GM23338 (cell line): ENCODE results near the gene FARS2. TPM values are rescaled to one million over a fixed set of nuclear protein-coding genes. Genes with fewer than 3 reads are reported as not detected.

Source experiments
- ATAC-seq: fragments of 200-7000 bp; cut with Tn5 transposase; 3 replicates; pipeline ENCODE4 v1.9.1; 2020
- DNase-seq: peaks from one replicate; pipeline ENCODE4 v3.0.0-alpha.2; 2015; ENCODE audit warnings: low spot score
- H2AFZ ChIP-seq: fragments of 200-600 bp; sonication (generic); 2 replicates; pipeline ENCODE4 v1.8.0; 2016; ENCODE audit warnings: antibody characterized with exemption, mild to moderate bottlenecking, moderate library complexity
- H3F3A ChIP-seq: fragments of 200-600 bp; sonication (generic); replicated peaks from 2 replicates; pipeline ENCODE4 v1.8.0; 2017; ENCODE audit warnings: antibody characterized with exemption, mixed run types, low read depth
- H3K27ac ChIP-seq: fragments of 200-600 bp; sonication (generic); 2 replicates; pipeline ENCODE4 v1.6.1; 2016; ENCODE audit warnings: low read depth
- H3K27me3 ChIP-seq: fragments of 200-600 bp; sonication (generic); 2 replicates; pipeline ENCODE4 v1.8.0; 2016; ENCODE audit warnings: mild to moderate bottlenecking, mixed run types, moderate library complexity; ENCODE audit not compliant: insufficient read depth
- H3K36me3 ChIP-seq: fragments of 200-600 bp; sonication (generic); 2 replicates; pipeline ENCODE4 v1.8.0; 2016; ENCODE audit warnings: mild to moderate bottlenecking; ENCODE audit not compliant: insufficient read depth
- H3K4me1 ChIP-seq: fragments of 200-600 bp; sonication (generic); 2 replicates; pipeline ENCODE4 v1.8.0; 2016; ENCODE audit warnings: mild to moderate bottlenecking, moderate library complexity; ENCODE audit not compliant: insufficient read depth
- H3K4me2 ChIP-seq: fragments of 200-600 bp; sonication (generic); 2 replicates; pipeline ENCODE4 v1.7.1; 2017; ENCODE audit warnings: mixed run types
- H3K4me3 ChIP-seq: fragments of 200-600 bp; sonication (generic); 2 replicates; pipeline ENCODE4 v1.6.1; 2016; ENCODE audit warnings: mixed run types
- H3K79me2 ChIP-seq: fragments of 200-600 bp; sonication (generic); replicated peaks from 2 replicates; pipeline ENCODE4 v1.8.0; 2017; ENCODE audit warnings: mild to moderate bottlenecking; ENCODE audit not compliant: insufficient read depth
- H3K9me2 ChIP-seq: fragments of 200-600 bp; sonication (generic); 2 replicates; pipeline ENCODE4 v1.8.0; 2017; ENCODE audit not compliant: insufficient read depth
- H4K20me1 ChIP-seq: fragments of 200-600 bp; sonication (generic); replicated peaks from 2 replicates; pipeline ENCODE4 v1.8.0; 2017; ENCODE audit warnings: mild to moderate bottlenecking; ENCODE audit not compliant: insufficient read depth
- H3K27ac Mint-ChIP-seq: 2 replicates; pipeline ENCODE4 v1.8.0; 2020; ENCODE audit warnings: inconsistent platforms, mild to moderate bottlenecking, moderate library complexity, mixed read lengths
- H3K27me3 Mint-ChIP-seq: 3 replicates; pipeline ENCODE4 v1.8.0; 2022; ENCODE audit warnings: low read depth, mild to moderate bottlenecking, moderate library complexity, mixed read lengths, inconsistent platforms; ENCODE audit not compliant: insufficient read depth, poor library complexity
- H3K36me3 Mint-ChIP-seq: 3 replicates; pipeline ENCODE4 v1.8.0; 2021; ENCODE audit warnings: low read depth, mild to moderate bottlenecking, inconsistent platforms, moderate library complexity, mixed read lengths
- H3K4me1 Mint-ChIP-seq: 3 replicates; pipeline ENCODE4 v1.8.0; 2020; ENCODE audit warnings: mild to moderate bottlenecking, inconsistent platforms, mixed read lengths
- H3K4me3 Mint-ChIP-seq: 3 replicates; pipeline ENCODE4 v1.8.0; 2021; ENCODE audit warnings: moderate library complexity, mild to moderate bottlenecking, inconsistent platforms, mixed read lengths
- H3K9me3 Mint-ChIP-seq: 3 replicates; pipeline ENCODE4 v1.8.0; 2020; ENCODE audit warnings: moderate library complexity, mild to moderate bottlenecking, inconsistent platforms, mixed read lengths
- EZH2 ChIP-seq: fragments of 200-600 bp; sonication (generic); IDR thresholded peaks from one replicate; pipeline ENCODE4 v1.8.0; 2017; ENCODE audit warnings: antibody characterized with exemption, mild to moderate bottlenecking, low read depth; ENCODE audit not compliant: unreplicated experiment
- EZH2phosphoT487 ChIP-seq: fragments of 200-600 bp; sonication (generic); IDR thresholded peaks from one replicate; pipeline ENCODE4 v1.8.1; 2018; ENCODE audit warnings: antibody characterized with exemption; ENCODE audit not compliant: unreplicated experiment
- JUNB ChIP-seq: IDR thresholded peaks from one replicate; pipeline ENCODE4 v1.6.1; 2016; ENCODE audit warnings: antibody characterized with exemption; ENCODE audit not compliant: unreplicated experiment
- NANOG ChIP-seq: IDR thresholded peaks from 2 replicates; pipeline ENCODE4 v1.6.1; 2016; ENCODE audit warnings: antibody characterized with exemption, borderline replicate concordance
- POLR2AphosphoS5 ChIP-seq: IDR thresholded peaks from 2 replicates; pipeline ENCODE4 v1.6.1; 2016; ENCODE audit warnings: antibody characterized with exemption, low read depth
- REST ChIP-seq: IDR thresholded peaks from one replicate; pipeline ENCODE4 v1.6.1; 2018; ENCODE audit warnings: antibody characterized with exemption; ENCODE audit not compliant: unreplicated experiment
- STAT1 ChIP-seq: IDR thresholded peaks from one replicate; pipeline ENCODE4 v1.6.1; 2016; ENCODE audit warnings: antibody characterized with exemption; ENCODE audit not compliant: unreplicated experiment
- ZNF114 ChIP-seq: fragments of 250-450 bp; sonication (Bioruptor Pico); IDR thresholded peaks from 2 replicates; pipeline ENCODE4 v1.5.0; 2020; ENCODE audit warnings: mild to moderate bottlenecking, moderate library complexity
- ZNF462 ChIP-seq: fragments of 250-450 bp; sonication (Bioruptor Pico); IDR thresholded peaks from 2 replicates; pipeline ENCODE4 v1.5.0; 2020; ENCODE audit warnings: mild to moderate bottlenecking, moderate library complexity
- polyA plus RNA-seq: library from polyadenylated mRNA; unstranded; fragments of >200 nt; fragmentation: Nextera tagmentation; extraction: Ambion mirVana; gene quantifications from 2 replicates; pipeline ENCODE4 v1.2.1, GENCODE V29; 2016
- total RNA-seq: library from RNA; depleted of rRNA; stranded (reverse); fragments of >200 nt; shearing (Covaris generic); gene quantifications from 2 replicates; pipeline ENCODE4 v1.2.3, GENCODE V29; 2014

Gene FARS2
- total and polyA plus RNA-seq, 2 experiments from 2014 or later = 7.6 to 19.0 TPM

- Histone ChIP-seq H3K4me1 (peaks cover 13% of the 10 kb centered on the region), H3K27me3 (no peaks in the 10 kb centered on the region), H3K9me2 (no peaks in the 10 kb centered on the region), H3K79me2 (peaks cover 3% of the 10 kb centered on the region), H3K4me3 (no peak overlapping the region), H4K20me1 (no peaks in the 10 kb centered on the region), H3K4me2 (no peak overlapping the region), H2AFZ (no peak overlapping the region), H3K36me3 (peaks cover 3% of the 10 kb centered on the region; the same call in 1 of the 2 replicates), H3K27ac (no peak overlapping the region), H3F3A (no peaks in the 10 kb centered on the region)
- Mint-ChIP-seq H3K9me3 (peaks cover 24% of the 10 kb centered on the region), H3K4me1 (peaks cover 24% of the 10 kb centered on the region), H3K4me3 (no peak overlapping the region), H3K27ac (no peak overlapping the region), H3K27me3 (peaks cover 2% of the 10 kb centered on the region), H3K36me3 (peaks cover 22% of the 10 kb centered on the region)
- ATAC-seq (no peak), DNase-seq (no peak)
- no peak for TF ChIP-seq ZNF462
- TF ChIP-seq ZNF114 = no peak
- no peak for TF ChIP-seq JUNB
- TF ChIP-seq NANOG = no peak
- TF ChIP-seq EZH2phosphoT487 = no peak
- no peak for TF ChIP-seq REST
- TF ChIP-seq POLR2AphosphoS5 = no peak
- no peak for TF ChIP-seq STAT1
- no peak for TF ChIP-seq EZH2
Observed at GRCh38 chr6:5318617-5319272, 57.4 kb downstream of the FARS2 start.
